ENCODE data around the gene IGFLR1.
"Not testable (repeated sequence)": the region's sequence is repeated elsewhere in the genome, so short reads cannot be mapped to it uniquely, and the experiment has no call there.

The IGFLR1 gene

DNA sequence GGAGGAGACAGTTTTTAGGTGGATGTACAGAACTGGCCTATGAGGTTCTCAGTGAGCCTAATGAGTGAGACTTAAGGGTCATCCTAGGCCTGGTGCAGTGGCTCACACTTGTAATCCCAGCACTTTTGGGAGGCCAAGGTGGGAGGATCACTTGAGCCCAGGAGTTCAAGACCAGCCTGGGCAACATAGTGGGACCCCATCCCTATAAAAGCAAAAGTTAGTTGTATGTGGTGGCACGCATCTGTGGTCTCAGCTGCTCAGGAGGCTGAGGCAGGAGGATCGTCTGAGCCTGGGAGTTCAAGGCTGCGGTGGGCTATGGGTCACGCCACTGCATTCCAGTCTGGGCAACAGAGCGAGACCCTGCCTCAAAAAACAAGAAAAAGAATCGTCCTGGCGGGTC, 18.1 kb downstream of the IGFLR1 start:
- DNase-seq (ENCODE audit: low read depth in 1 of 2, low spot score in 1 of 2): not testable (repeated sequence)

GRCh38 chr19:35723671-35724070, 18.6 kb downstream of the IGFLR1 start:
- DNase-seq (ENCODE audit: low read depth in 1 of 2, low spot score in 1 of 2): no peak

GRCh38 chr19:35722897-35723296, 19.4 kb downstream of the IGFLR1 start:
- no peak for DNase-seq (ENCODE audit: low read depth in 1 of 2, low spot score in 1 of 2)

- no peak for DNase-seq (ENCODE audit: low read depth in 1 of 2, low spot score in 1 of 2)
These were observed 19.8 kb downstream of the IGFLR1 start for GRCh38 chr19:35722461-35722860.

GRCh38 chr19:35721374-35721773, 20.9 kb downstream of the IGFLR1 start:
- no peak for DNase-seq (ENCODE audit: low read depth in 1 of 2, low spot score in 1 of 2)

GRCh38 chr19:35720648-35721047, 21.6 kb downstream of the IGFLR1 start:
- DNase-seq (ENCODE audit: low read depth in 1 of 2, low spot score in 1 of 2): no peak

GRCh38 chr19:35720163-35720524, 22.1 kb downstream of the IGFLR1 start:
- DNase-seq (ENCODE audit: low read depth in 1 of 2, low spot score in 1 of 2): no peak

DNA sequence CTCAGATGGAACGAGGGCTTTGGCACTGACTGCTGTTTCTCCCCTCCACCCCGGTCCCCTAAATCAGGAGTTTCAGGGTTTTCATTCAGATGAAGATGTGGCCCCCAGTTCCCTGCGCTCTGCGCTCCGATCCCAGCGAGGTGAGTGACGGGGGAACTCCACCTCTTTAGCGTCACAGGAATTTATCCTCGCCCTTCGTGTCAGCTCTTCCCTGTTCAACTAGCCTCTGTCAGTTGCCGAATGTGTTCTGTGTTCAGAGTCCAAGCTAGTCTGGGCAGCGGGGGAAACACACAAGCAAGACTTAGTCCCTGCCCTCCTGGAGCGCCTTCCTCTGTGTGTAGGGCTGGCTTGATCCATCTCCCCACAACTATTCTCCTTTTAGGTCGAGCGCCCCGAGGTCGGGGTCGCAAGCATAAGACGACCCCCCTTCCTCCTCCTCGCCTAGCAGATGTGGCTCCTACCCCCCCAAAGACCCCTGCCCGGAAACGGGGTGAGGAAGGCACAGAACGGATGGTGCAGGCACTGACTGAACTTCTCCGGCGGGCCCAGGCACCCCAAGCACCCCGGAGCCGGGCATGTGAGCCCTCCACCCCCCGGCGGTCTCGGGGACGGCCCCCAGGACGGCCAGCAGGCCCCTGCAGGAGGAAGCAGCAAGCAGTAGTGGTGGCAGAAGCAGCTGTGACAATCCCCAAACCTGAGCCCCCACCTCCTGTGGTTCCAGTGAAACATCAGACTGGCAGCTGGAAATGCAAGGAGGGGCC, 22.7 kb downstream of the IGFLR1 start:
- DNase-seq (ENCODE audit: low read depth in 1 of 2, low spot score in 1 of 2): no peak

DNA sequence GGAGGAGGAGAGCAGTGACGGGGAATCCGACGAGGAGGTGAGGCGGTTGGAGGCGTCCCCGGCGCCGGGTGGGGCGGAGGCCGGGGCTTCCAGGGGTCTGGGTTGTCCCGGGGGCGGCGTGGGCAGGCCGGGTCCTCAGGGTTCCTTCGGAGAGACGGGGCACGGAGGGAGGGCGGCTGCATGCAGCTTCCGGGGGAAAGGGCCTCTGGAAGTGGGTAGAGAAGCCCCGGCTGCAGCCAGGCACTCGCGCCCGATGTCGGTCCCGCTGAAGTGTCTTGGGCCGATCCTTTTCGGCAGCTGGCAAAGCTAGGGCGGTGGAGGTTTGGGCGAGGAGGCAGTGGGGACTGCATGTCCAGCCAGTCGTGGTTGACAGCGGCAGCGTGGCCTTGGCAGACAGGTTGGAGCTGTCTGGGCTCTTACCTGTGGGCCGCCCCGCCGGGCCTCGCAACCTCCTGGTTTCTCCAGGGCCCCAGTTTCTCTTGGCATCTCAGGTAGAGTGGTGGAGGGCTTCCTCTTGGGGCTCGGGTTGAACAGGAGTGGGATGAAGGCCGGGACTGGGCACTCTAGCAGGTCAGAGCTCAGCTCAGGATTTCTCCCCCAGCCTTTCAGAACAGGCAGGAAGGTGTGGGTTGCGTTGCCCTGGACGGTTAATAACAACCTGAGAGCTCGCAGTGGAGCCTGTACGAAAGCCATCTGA, 23.8 kb downstream of the IGFLR1 start:
- peak; percentile 22 to 37 for DNase-seq (ENCODE audit: low read depth in 1 of 2, low spot score in 1 of 2)

DNA sequence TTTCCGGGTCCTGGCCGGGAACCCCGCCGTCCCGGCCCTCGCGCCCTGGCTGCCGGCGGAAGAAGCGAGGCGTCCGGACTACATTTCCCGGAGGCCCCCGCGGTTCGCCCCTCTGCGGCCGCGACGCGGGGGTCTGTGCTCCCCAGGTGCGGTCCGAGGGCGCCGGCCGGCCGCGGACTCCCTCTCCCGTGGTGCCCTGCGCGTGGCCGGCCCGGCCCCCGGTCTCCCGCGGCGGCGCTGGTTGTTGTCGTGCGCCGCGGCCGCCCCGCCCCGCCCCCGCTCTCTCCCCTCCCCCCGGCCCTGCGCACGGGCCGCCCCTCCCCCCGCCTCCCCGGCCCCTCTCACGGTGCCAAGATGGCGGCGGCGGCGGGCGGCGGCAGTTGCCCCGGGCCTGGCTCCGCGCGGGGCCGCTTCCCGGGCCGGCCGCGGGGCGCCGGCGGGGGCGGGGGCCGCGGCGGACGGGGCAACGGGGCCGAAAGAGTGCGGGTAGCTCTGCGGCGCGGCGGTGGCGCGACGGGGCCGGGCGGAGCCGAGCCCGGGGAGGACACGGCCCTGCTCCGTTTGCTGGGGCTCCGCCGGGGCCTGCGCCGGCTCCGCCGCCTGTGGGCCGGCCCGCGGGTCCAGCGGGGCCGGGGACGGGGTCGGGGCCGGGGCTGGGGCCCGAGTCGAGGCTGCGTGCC, 24.4 kb downstream of the IGFLR1 start, which contains the start of gene KMT2B:
Gene KMT2B, plus strand, starts transcription at position 339 of the 680 bp plus-strand sequence. Its CDS starts 16 bp downstream, at position 355.
- DNase-seq (ENCODE audit: low read depth in 1 of 2, low spot score in 1 of 2): no peak

DNA sequence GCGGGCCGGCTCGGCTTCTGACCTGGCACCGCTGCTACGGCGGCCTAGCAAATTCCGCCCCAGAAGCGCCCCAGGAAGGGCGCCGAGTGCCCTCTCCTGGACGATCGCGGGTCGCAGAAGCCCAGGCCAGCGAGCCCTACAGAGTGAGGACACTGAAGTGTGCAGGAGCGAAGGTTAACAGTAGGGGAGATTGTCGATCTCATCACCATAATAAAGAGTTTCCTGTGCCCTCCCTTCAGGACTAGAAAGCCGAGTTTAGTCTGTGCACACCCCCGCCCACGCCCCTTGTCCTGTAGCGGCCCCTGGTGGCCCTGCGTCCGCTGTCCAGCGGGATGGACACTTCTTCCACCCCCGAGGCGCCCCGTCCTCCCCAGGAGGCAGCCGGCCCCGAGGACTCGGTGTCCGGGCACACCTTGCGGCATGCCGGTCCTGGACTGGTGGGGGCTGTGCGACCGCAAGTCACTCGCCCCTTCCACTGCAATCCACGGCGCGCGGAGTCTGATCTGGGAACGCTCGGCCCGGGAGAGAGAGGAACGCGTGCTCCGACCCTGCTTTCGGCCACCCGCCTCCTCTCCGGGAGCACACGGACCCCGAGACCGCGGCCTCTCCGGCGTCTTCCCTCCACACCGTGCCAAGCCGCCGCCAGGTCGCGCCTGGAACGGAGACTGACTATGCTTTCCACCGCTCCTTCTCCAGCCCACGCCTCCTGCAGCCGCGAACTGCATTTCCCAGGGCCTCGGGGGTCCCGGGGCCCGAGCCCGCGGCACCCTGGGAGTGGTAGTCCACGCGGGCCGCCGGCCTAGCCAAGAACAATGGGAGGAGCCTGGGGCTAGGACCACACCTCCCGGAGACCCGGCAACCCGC, 25.2 kb downstream of the IGFLR1 start:
- DNase-seq (ENCODE audit: low read depth in 1 of 2, low spot score in 1 of 2): peak; percentile 92 to 95

GRCh38 chr19:35715981-35716800, 26.1 kb downstream of the IGFLR1 start:
- no peak for DNase-seq (ENCODE audit: low read depth in 1 of 2, low spot score in 1 of 2)

DNA sequence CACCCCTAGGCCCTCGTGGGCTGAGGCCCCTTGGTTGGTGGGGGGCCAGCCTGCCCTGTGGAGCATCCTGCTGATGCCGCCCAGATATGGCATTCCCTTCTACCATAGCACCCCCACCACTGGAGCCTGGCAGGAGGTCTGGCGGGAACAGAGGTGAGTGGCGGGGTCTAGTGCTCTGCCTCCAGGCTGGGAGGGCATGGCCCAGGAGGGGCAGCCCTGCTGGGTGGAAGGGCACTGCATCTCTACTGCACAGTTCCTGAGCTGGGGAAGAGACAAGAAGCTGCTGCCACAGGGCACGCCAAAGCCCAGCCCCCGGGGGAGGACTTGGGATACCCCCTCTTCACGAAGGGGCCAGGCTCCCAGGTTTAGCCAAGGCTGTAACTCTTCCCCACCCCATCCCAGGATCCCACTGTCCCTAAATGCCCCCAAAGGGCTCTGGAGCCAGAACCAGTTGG, 26.9 kb downstream of the IGFLR1 start:
- no peak for DNase-seq (ENCODE audit: low read depth in 1 of 2, low spot score in 1 of 2)

DNA sequence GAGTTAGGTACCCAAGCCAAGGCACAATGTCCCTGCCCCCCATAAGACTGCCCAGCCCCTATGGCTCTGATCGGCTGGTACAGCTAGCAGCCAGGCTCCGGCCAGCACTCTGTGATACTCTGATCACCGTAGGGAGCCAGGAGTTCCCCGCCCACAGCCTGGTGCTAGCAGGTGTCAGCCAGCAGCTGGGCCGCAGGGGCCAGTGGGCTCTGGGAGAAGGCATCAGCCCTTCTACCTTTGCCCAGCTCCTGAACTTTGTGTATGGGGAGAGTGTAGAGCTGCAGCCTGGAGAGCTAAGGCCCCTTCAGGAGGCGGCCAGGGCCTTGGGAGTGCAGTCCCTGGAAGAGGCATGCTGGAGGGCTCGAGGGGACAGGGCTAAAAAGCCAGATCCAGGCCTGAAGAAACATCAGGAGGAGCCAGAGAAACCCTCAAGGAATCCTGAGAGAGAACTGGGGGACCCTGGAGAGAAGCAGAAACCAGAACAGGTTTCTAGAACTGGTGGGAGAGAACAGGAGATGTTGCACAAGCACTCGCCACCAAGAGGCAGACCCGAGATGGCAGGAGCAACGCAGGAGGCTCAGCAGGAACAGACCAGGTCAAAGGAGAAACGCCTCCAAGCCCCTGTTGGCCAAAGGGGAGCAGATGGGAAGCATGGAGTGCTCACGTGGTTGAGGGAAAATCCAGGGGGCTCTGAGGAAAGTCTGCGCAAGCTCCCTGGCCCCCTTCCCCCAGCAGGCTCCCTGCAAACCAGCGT, 27.5 kb downstream of the IGFLR1 start:
- no peak for DNase-seq (ENCODE audit: low read depth in 1 of 2, low spot score in 1 of 2)

GRCh38 chr19:35713904-35714495, 28.3 kb downstream of the IGFLR1 start:
- DNase-seq (ENCODE audit: low read depth in 1 of 2, low spot score in 1 of 2): no peak

DNA sequence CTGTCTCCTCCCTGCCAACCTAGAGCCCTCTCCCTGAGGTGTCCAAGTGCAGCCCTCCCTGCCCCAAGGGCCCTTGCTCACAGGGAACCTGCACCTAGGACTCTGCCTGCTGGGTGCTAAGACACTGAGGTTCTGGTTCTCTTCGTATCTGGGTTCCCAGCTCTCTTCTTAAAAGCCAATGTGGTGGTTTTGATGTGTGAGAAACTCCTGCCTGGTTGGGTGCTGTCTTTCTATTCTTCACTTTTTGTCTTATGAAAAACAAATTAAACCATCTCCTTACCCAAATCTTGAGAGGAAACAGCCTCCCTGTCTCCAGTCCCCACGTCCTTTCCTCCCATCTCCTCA, 28.8 kb downstream of the IGFLR1 start:
- DNase-seq (ENCODE audit: low read depth in 1 of 2, low spot score in 1 of 2): no peak

DNA sequence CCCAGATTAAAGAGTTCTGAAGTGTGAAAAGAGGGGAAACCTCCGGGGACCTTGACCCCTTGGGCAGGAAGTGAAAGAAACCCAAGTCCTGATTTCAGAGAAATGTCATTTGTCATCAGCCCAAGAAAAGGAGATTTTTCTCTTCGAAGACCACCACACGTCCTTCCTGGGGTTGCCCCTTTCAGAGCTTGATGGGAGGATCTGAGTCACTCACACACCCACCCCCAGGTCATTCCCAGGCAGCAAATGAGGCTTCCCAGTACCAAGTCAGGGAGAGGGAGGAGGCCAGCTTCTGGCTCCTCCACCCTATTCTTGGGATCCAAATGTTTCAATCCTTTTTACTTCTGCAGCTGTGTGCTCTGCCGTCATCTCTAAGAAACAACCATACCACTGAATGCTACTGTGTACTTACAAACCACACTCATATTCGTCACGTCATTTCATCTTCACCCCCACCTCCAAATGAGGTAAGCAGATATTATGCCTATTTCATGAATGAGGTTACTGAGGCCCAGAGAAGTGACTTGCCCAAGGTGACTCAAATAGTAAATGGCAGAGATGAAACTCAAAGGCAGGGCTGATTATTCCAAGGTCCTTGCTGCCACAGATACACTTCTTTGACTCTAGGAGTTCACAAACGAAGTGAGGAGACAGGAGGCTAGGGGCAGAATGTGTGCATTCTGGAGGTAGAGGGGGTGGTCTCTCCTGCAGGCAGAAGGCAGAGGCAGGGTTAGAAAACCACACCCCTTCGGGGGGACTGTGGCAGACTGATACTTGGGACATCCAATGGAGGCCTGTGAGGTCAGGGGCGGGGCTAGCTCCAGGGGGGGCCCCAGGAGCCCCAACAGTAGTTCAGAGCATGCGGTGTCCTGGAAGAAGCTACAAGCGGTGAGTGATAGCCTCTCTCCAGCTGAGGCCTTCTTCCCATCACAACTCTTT, 29.4 kb downstream of the IGFLR1 start:
- peak in 1 of 2 donors; percentile 28 for DNase-seq (ENCODE audit: low read depth in 1 of 2, low spot score in 1 of 2)
